Activated CD8-positive, alpha-beta memory T cell treated with anti-CD3 and anti-CD28 coated beads for 4 hours (primary cell): ENCODE results near the gene HIGD1C.
"Not testable (repeated sequence)": the region's sequence is repeated elsewhere in the genome, so short reads cannot be mapped to it uniquely, and the experiment has no call there.

Experiments
- DNase-seq, 2 donors: peaks; one replicate each; pipeline ENCODE4 v3.0.0-alpha.2; 2020; ENCODE audit warnings: low read depth in 2 of 2

Gene HIGD1C

GRCh38 chr12:50984586-50985298, 32.4 kb downstream of the HIGD1C start:
- no peak for DNase-seq

- no peak for DNase-seq
These were observed 33.0 kb downstream of the HIGD1C start for GRCh38 chr12:50985322-50985721.

- no peak for DNase-seq
These were observed 34.8 kb downstream of the HIGD1C start for GRCh38 chr12:50986966-50987737.

- DNase-seq: no peak
These were observed 35.7 kb downstream of the HIGD1C start for GRCh38 chr12:50988051-50988450.

GRCh38 chr12:50988871-50989270, 36.5 kb downstream of the HIGD1C start:
- no peak for DNase-seq

- no peak for DNase-seq
These were observed 37.9 kb downstream of the HIGD1C start for GRCh38 chr12:50990147-50990727.

GRCh38 chr12:50990791-50991190, 38.4 kb downstream of the HIGD1C start:
- no peak for DNase-seq

- DNase-seq: no peak
These were observed 38.9 kb downstream of the HIGD1C start for GRCh38 chr12:50991291-50991690.

- no peak for DNase-seq
These were observed 40.5 kb downstream of the HIGD1C start for GRCh38 chr12:50992819-50993218.

GRCh38 chr12:50999093-50999492, 46.7 kb downstream of the HIGD1C start:
- no peak for DNase-seq

- no peak for DNase-seq
These were observed 47.9 kb downstream of the HIGD1C start for GRCh38 chr12:51000245-51000644.

GRCh38 chr12:51001799-51002198, 49.5 kb downstream of the HIGD1C start:
- no peak for DNase-seq

- no peak for DNase-seq
These were observed 52.2 kb downstream of the HIGD1C start for GRCh38 chr12:51004504-51004903.

- DNase-seq: no peak
These were observed 52.7 kb downstream of the HIGD1C start for GRCh38 chr12:51005030-51005429.

GRCh38 chr12:51005671-51006070, 53.3 kb downstream of the HIGD1C start:
- DNase-seq: no peak

GRCh38 chr12:51008329-51009055, 56.1 kb downstream of the HIGD1C start:
- no peak for DNase-seq

- peak in 1 of 2 donors; percentile 18 for DNase-seq
These were observed 56.7 kb downstream of the HIGD1C start for GRCh38 chr12:51009056-51009440.

GRCh38 chr12:51011955-51012354, 59.6 kb downstream of the HIGD1C start:
- no peak for DNase-seq

- no peak for DNase-seq
These were observed 60.4 kb downstream of the HIGD1C start for GRCh38 chr12:51012570-51013236.

GRCh38 chr12:51013441-51013840, 61.1 kb downstream of the HIGD1C start:
- DNase-seq: no peak

GRCh38 chr12:51014467-51014866, 62.1 kb downstream of the HIGD1C start:
- not testable (repeated sequence) for DNase-seq

GRCh38 chr12:51017452-51017851, 65.1 kb downstream of the HIGD1C start:
- DNase-seq: no peak
